Prostate gland (tissue), 2 donors: Measurements from ENCODE around the gene PDGFA. TPM values are rescaled to one million over a fixed set of nuclear protein-coding genes. Genes with fewer than 3 reads are reported as not detected.

Experiments used
- DNase-seq: peaks from one replicate; pipeline ENCODE4 v3.0.0-alpha.2; 2019; ENCODE audit warnings: low spot score
- H3K27ac ChIP-seq, 2 donors: fragments of 200-600 bp; sonication (generic); 2 replicates each; pipeline ENCODE4 v1.5.1; 2017 to 2019
- H3K27me3 ChIP-seq: fragments of 200-600 bp; sonication (generic); replicated peaks from 2 replicates; pipeline ENCODE4 v1.5.1; 2019; ENCODE audit not compliant: insufficient read depth
- H3K36me3 ChIP-seq, 2 donors: fragments of 200-600 bp; sonication (generic); 1 replicate in 1 of 2; 2 replicates in 1 of 2; pipeline versions ENCODE4 v1.5.1 to v1.8.1; 2017 to 2019
- H3K4me1 ChIP-seq: fragments of 200-600 bp; sonication (generic); replicated peaks from 2 replicates; pipeline ENCODE4 v1.5.1; 2019
- H3K4me3 ChIP-seq, 2 donors: fragments of 200-600 bp; sonication (generic); 2 replicates each; pipeline ENCODE4 v1.5.1; 2017 to 2019
- H3K9me3 ChIP-seq: fragments of 200-600 bp; sonication (generic); 2 replicates; pipeline ENCODE4 v1.5.1; 2017
- CTCF ChIP-seq, 4 experiments: fragments of 200-600 bp in 2 of 4; fragments of 450-650 bp in 2 of 4; sonication (generic) in 2 of 4; IDR thresholded peaks; 1 replicate in 3 of 4; 2 replicates in 1 of 4; pipeline ENCODE4 v1.5.1; 2016 to 2019; ENCODE audit warnings: antibody characterized with exemption in 4 of 4, mild to moderate bottlenecking in 2 of 4, moderate library complexity in 2 of 4
- POLR2A ChIP-seq: fragments of 450-650 bp; IDR thresholded peaks from one replicate; pipeline ENCODE4 v1.6.1; 2016; ENCODE audit warnings: antibody characterized with exemption, mild to moderate bottlenecking
- POLR2AphosphoS5 ChIP-seq: sonication (generic); formaldehyde crosslinking; IDR thresholded peaks from one replicate; pipeline ENCODE4 v1.6.1; 2017; ENCODE audit warnings: antibody characterized with exemption
- WGBS: methylation state at CpG from one replicate; pipeline ENCODE4 v1.1.5; 2018; 5-methylcytosine and 5-hydroxymethylcytosine counted together
- intact Hi-C: fragments of 100-400 bp; cut with DNase I; formaldehyde crosslinking; loops from one replicate; pipeline ENCODE4 v1.14.2; 2022
- total RNA-seq, 2 donors: library from RNA; depleted of rRNA; stranded (reverse); fragments of >200 nt; gene quantifications; one replicate each; pipeline ENCODE4 v1.1.0, GENCODE V29; 2016

The PDGFA gene
- total RNA-seq, 2 donors from 2014 or later: 40.4 to 75.0 TPM

GRCh38 chr7:451255-452225 is 68.1 kb downstream of the PDGFA start:
- TF ChIP-seq POLR2A (no peak), CTCF (IDR thresholded peaks at IDR 0.05) (no peak), POLR2AphosphoS5 (no peak)
- no peaks in the 10 kb centered on the region for H3K27me3 ChIP-seq
- H3K4me1 ChIP-seq: no peaks in the 10 kb centered on the region
- WGBS: 63% methylated on average over 24 of the region's 24 CpGs
- DNase-seq: no peak
- H3K9me3 ChIP-seq: no peaks in the 10 kb centered on the region
- no peak overlapping the region for H3K4me3 ChIP-seq
- H3K27ac ChIP-seq: no peak overlapping the region
- intact Hi-C loops: no loop called here
- H3K36me3 ChIP-seq: no peaks in the 10 kb centered on the region

GRCh38 chr7:450741-451140 is 68.9 kb downstream of the PDGFA start:
- no peak for TF ChIP-seq POLR2AphosphoS5
- TF ChIP-seq CTCF (IDR thresholded peaks at IDR 0.05): no peak
- no peak for TF ChIP-seq POLR2A
- Histone ChIP-seq H3K4me3 (no peak overlapping the region), H3K36me3 (no peaks in the 10 kb centered on the region), H3K9me3 (no peaks in the 10 kb centered on the region), H3K4me1 (no peaks in the 10 kb centered on the region), H3K27ac (no peak overlapping the region), H3K27me3 (no peaks in the 10 kb centered on the region)
- intact Hi-C loops: no loop called here
- 58% methylated on average over 8 of the region's 10 CpGs for WGBS
- DNase-seq: no peak

- Histone ChIP-seq H3K4me1 (no peaks in the 10 kb centered on the region), H3K9me3 (no peaks in the 10 kb centered on the region), H3K27me3 (no peaks in the 10 kb centered on the region), H3K4me3 (no peak overlapping the region), H3K27ac (no peak overlapping the region), H3K36me3 (no peaks in the 10 kb centered on the region)
- DNase-seq: no peak
- WGBS: 91% methylated on average over 11 of the region's 11 CpGs
- intact Hi-C loops: no loop called here
- no peak for TF ChIP-seq CTCF (IDR thresholded peaks at IDR 0.05)
- TF ChIP-seq POLR2AphosphoS5: no peak
- no peak for TF ChIP-seq POLR2A
These were observed 69.6 kb downstream of the PDGFA start for GRCh38 chr7:450036-450435.

- Histone ChIP-seq H3K4me3 (no peak overlapping the region), H3K4me1 (no peaks in the 10 kb centered on the region), H3K36me3 (no peaks in the 10 kb centered on the region), H3K9me3 (no peaks in the 10 kb centered on the region), H3K27ac (no peak overlapping the region), H3K27me3 (no peaks in the 10 kb centered on the region)
- WGBS: 72% methylated on average over 17 of the region's 17 CpGs
- DNase-seq: no peak
- TF ChIP-seq POLR2A (no peak), CTCF (IDR thresholded peaks at IDR 0.05) (no peak), POLR2AphosphoS5 (no peak)
- intact Hi-C loops: no loop called here
These were observed 70.2 kb downstream of the PDGFA start for GRCh38 chr7:449324-450019.
